HUDEP-2 (cell line): ENCODE results near the gene FIBP.

ENCODE experiments used
- DNase-seq, 76 experiments: peaks; one replicate each; lab custom pipeline; 2025; ENCODE audit not compliant: unreplicated experiment in 76 of 76; lab: John Stamatoyannopoulos, UW

FIBP gene

DNA sequence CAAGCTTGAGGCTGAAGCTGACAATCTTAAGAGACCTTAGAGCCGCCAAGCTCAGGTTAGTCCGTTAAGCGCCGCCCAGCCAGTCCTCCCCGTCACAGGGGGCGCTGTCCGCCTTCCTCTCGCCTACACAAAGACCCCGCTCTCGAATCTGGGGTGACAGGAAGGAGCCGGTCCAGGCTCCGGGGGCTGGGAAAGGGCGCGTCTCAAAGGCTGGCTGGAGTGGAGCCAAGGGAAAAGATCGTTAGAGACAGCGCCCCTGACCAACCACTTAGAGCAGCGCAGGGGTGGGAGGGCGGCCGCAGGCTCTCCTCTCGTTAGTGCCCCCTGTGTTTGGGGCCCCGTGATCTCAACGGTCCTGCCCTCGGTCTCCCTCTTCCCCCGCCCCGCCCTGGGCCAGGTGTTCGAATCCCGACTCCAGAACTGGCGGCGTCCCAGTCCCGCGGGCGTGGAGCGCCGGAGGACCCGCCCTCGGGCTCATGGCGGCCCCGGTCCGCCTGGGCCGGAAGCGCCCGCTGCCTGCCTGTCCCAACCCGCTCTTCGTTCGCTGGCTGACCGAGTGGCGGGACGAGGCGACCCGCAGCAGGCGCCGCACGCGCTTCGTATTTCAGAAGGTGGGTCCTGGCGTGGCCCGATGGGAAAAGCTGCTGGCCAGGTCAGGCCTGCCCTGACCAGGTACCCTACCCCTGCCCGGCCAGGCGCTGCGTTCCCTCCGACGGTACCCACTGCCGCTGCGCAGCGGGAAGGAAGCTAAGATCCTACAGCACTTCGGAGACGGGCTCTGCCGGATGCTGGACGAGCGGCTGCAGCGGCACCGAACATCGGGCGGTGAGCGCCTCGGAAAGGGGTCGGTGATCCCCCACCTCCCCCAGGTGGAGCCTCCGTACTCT lies 27.8 kb downstream of the FIBP start, which contains the start of gene MUS81:
MUS81 (plus strand) TSS at position 156 of the 887 bp plus-strand sequence; CDS start at position 477, 321 bp downstream.
- peak in 75 of 76 experiments; percentile 83 to 99 (median 96) for DNase-seq

DNA sequence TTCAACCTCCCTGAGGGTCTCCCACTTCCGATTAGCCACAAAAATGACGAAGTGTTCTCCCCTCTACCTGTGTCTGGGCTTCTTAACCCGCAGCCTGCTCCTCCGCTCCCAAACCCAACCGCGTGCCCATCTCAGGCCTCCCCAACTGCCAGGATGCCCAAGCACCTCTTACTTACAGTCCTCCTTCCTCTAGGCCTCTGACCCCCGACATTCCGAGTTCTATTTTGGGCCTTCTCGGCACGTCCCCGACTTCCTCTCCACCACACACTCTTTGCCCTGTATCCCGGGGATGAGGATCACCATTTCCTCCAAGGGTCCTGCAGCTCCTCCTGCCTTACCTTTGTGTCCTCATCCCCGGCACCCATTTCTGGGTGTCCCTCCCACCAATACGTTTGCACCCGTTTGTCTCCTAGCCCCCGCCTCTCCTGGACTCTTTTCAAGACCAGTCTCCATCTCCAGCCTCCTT lies 28.4 kb downstream of the FIBP start:
- DNase-seq = peak in 14 of 76 experiments; percentile 43 to 91 (median 53)

DNA sequence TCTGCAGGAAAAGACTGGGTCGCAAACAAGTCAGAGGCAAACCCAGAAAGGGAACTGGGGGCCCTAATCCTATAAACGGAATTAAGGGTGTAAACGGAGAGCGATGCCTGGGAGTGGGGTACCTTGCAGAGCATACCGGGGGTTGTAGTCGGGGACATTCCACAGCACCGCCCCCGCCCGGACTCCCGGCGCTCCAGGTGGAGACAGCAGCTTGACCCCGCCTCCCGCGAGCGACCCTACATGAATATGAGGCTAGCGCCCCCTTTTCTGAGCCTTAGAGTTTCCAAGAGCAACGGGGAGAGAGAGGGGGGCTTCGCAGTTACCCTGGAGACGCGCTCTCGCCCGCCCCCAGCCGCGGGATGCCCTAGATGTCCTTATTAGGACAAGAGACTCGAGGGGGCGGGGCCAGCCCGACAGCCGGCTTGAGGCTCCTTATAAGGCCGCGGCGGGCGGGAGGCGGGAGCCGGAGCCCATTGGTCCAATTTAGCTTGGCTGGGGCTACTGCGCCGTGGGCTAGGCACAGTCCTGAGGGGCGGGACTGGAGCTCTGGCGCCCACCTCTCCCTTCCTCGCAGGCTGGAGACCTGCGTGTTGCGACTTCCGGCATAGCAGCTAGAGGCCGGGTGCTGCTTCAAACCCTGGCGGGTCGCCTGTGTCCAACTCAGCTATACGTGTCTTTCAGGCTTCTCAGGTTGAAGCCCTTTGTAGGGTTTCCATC lies 29.0 kb downstream of the FIBP start:
- DNase-seq = peak in 75 of 76 experiments; percentile 52 to 98 (median 93)

GRCh38 chr11:65858681-65859087 lies 29.6 kb downstream of the FIBP start:
- DNase-seq = peak in 3 of 76 experiments; percentile 45 to 46 (median 45)

DNA sequence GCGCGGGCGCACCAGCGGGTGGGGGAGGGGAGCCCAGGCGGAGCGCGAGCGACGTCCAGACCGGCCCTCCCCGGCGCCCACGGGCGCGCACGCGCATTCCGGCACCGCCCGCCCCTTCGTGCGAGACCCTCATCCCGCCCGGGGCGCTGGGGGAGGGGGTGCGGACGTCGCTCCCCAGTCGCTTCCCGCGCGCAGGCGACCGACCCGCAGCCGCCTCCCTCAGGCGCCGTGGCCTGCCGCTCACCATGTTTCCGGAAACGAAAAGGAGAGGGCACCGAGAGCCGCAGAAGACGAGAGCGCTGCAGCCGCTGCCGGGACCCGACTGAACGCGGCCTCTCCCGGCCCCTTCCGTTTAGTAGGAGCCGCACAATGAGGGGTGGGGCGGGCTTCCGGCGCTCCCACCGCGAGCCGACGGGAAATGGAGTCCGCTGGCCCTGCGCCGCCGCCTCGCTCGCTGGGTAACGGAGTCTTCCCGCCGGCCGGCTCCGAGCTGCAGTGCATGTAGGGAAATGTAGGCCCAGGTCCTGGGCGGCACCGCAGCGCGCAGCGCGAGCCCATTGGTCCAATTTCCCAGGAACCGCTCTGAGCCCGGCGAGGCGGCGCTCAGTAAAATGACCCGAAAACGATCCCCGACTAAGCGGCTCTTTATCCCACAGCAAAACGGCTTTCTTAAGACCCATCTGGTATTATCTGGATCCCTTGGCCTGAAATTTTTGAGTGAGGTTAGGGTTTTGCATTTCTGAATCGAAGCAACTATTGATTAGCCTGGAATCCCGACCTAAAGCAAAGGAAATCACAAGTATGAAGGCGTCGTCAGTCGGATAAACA lies 30.2 kb downstream of the FIBP start, which contains the start of gene CFL1:
CFL1 (minus strand) TSS at position 328 of the 828 bp plus-strand sequence; CDS start at position 247, 81 bp downstream.
- peak in 74 of 76 experiments; percentile 58 to 98 (median 95) for DNase-seq

DNA sequence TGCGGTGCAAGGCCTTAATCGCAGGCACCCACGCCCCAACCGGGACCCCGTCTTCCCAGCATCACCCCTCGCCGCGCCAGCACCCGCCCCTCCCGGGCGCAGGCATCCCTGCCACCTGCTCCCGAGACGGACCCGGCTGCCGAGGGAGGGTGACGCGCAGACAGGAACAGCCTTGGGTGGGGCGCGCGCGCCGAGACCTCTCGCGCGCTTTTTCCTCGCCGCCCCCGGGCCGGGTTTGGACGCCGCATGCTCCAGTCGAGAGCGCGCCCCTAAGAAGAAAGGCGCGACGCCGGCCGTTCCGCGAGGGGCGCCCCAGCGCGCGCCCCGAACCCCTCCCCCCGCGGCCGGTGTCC lies 30.8 kb downstream of the FIBP start:
- DNase-seq = peak in 33 of 76 experiments; percentile 13 to 67 (median 41)

- peak in 73 of 76 experiments; percentile 16 to 88 (median 71) for DNase-seq
Observed at GRCh38 chr11:65856689-65857499, 31.4 kb downstream of the FIBP start.

DNA sequence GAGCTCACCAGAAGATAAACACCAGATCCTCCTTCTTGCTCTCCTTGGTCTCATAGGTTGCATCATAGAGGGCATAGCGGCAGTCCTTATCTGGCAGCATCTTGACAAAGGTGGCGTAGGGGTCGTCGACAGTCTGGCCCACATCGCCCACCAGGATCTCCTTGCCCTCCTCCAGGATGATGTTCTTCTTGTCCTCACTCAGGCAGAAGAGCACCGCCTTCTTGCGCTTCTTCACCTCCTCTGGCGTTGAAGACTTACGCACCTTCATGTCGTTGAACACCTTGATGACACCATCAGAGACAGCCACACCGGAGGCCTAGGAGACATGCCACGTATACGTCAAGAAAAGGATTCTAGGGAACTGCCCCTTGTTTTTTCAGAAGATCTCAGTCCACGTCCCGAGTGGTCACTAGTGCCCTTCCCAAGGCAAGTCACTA lies 32.3 kb downstream of the FIBP start:
- DNase-seq = no peak

GRCh38 chr11:65854852-65855837 lies 33.1 kb downstream of the FIBP start:
- DNase-seq = no peak

- no peak for DNase-seq
Observed at GRCh38 chr11:65854161-65854592, 34.1 kb downstream of the FIBP start.

GRCh38 chr11:65853246-65853979 lies 34.9 kb downstream of the FIBP start:
- no peak for DNase-seq

- DNase-seq = no peak
Observed at GRCh38 chr11:65852508-65853245, 35.6 kb downstream of the FIBP start.

DNA sequence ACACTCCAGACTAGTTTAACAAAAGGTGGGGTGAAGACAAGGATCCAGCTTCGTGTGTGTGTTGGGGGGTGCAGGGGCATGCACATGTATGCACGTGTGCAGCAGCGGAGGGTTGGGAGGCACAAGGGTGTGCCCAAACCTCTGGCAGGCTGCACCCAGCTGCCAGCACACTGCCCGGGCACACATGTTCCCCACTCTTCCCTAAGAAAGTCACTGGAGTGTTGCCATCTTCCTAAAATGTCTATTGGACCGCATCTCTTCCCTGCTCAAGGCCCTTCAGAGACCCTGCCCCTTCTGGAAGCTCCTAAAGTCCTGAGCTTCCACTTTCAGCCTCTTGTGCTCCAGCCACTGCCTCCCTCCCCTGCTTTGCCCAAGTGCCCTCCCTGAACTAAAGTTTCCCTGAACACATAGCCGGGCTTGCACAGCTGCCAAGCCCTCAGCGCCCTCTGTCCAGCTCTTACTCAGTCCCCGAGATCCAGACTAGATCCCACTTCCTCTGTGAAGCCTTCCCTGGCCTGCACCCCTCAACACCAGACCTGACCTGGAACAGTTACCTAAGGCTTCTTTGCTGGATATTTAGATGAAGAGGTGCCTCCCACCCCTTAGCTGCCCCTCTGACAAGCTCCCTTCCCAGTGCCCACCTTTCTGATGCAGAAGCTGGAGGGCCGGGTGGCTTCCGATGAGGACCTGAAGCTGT lies 36.3 kb downstream of the FIBP start:
- DNase-seq = no peak

- DNase-seq = peak in 12 of 76 experiments; percentile 3 to 46 (median 26)
Observed at GRCh38 chr11:65851083-65851579, 37.1 kb downstream of the FIBP start.

- no peak for DNase-seq
Observed at GRCh38 chr11:65850217-65851082, 37.8 kb downstream of the FIBP start.
